NCI-H69 (cell line): Measurements from ENCODE around the gene ATXN7L1.
A peak's percentile ranks its signal among the peaks of the same experiment; 100 is the strongest.
"Not testable (repeated sequence)": the region's sequence is repeated elsewhere in the genome, so short reads cannot be mapped to it uniquely, and the experiment has no call there.

Experiments
- DNase-seq: peaks from one replicate; lab custom pipeline; 2025; lab: John Stamatoyannopoulos, UW

The ATXN7L1 gene

DNA sequence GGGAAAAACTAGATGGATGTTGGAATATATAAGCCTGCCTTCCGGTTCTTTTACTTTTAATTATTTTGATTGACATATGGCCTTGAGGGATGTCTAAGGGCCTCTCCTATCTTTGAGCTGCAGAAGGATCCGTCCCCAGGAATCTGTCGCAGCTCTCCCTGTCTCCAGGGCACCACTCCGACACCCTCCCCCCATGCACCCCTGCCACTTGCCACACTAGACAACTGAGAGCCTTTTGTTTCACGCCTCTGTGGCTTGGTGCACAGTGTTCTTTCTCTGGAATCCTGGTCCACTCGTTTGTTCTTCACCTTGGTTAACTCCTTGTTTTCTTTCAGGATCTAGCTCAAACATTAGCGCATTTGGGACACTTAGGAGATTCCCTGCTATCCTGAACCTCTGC lies 171.0 kb downstream of the ATXN7L1 start:
- no peak for DNase-seq

DNA sequence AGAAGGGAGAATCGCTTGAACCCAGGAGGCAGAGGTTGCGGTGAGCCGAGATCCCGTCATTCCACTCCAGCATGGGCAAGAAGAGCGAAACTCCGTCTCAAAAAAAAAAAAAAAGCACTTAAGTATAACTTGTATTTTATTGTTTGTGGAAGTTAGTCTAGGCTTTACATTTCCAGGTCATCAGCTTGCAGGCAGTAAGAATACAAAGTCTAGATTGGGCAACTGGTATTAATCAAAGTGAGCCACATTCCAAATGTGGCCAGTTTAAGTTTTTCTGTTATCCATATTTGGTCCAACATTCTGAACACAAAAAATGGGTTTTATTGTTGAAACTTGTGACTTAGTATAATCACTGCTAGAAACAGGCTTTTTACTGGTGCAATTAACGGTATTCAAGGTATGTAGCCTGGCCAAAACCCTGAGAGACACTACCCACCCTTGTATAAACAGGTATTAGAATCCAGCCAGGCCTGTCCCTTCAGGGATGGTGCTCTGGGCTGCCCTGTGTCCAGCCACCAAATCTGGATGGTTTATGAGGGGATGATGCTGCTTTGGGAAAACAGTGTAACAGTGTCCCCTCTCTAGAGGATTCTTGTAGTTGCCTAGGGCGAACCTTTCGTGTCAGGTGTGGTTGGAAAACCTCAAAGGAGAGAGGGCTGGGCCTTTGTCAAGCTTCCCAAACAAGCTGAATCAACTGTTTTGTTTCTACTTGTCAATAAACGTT lies 173.0 kb downstream of the ATXN7L1 start:
- no peak for DNase-seq

DNA sequence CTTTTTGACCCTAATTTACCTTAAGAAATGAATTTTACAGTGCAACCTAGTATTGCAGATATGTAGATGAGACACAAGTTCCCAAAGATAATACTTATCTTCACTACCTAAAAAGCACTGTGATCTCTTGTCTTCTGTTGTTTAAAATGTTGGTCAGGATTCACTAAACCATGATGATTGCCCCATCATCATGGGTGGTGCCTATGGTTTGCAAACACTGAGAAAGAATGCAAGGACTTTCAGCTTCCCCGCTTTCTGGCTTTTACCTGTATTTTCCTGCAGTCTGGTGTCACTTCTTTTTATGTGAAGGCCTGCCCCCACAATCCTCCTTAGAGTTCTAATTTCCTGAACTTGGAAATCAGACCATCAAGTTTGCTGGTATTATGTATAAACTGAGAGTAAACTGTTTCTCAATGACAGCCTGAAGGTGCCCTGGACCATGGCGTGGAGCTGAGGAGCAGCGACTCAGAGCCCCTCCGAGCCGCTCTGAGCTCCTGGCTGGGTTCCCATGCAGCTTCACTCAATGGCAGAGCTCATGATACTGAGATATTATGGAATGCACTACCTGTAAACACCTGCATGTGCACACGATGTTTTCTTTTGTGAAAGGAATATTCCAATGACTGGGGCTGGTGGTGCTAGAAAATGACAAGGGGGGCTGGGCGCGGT lies 176.7 kb downstream of the ATXN7L1 start:
- no peak for DNase-seq

DNA sequence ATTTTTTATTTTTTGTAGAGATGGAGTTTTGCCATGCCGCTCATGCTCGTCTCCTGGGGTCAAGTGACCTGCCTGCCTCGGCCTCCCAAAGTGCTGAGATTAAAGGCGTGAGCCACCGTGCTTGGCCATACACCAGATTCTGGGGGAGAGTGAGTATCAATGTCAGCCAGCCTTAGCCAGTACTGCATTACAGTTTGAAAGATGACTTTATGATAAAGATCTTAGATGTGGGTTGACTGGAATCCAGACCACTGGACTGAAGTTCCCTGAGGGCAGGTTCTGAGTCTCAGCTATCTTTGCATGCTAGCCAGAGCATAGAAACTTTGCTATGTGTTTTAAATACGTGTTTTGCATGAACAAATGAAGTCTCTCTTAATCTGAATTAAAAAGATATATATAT lies 177.9 kb downstream of the ATXN7L1 start:
- no peak for DNase-seq

DNA sequence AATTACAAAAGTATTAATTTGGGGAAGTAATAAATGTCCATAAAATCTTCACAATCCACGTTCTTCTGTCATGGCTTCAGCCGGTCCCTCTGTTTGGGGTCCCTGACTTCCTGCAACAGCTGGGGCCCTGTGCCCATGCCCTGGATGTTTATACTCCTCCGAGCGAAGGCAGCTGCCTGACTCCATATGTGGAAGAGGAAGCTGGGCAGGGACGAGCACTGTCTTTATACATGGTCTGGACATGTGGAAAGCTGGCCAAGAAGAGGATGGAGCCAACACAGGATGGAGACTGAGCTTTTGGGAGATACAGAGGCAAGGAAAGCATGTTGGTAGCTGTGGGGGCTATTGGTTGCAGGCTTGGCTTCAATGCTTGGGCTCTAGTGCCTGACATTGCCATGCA lies 178.6 kb downstream of the ATXN7L1 start:
- no peak for DNase-seq

DNA sequence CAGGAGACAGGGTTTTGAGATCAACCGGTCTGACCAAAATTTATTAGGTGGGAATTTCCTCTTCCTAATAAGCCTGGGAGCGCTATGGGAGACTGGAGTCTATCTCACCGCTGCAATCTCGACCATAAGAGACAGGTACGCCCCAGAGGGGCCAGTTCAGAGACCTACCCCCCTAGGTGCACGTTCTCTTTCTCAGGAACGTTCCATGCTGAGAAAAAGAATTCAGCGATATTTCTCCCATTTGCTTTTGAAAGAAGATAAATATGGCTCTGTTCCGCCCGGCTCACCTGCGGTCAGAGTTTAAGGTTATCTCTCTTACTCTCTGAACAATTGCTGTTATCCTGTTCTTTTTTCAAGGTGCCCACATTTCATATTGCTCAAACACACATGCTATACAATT lies 179.2 kb downstream of the ATXN7L1 start:
- DNase-seq = not testable (repeated sequence)

DNA sequence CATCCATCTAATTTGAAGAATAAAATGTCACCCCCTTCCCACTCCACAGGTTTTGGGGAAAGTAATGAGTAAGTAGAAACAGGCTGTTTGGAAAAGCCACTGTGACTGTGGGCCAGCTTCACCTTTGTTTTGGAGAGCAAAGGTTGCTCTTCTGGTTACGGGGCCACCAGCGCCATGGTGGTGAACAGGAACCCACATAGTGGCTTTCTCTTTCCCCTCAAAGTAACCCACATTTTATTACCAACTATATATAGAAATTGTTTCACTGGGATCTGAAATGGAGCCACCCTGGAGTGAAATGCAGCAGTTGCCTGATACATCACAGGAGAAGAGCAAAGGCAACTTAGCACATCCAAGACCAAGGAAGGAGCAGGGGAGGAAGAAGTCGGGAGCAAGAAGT lies 182.8 kb downstream of the ATXN7L1 start:
- DNase-seq = no peak

DNA sequence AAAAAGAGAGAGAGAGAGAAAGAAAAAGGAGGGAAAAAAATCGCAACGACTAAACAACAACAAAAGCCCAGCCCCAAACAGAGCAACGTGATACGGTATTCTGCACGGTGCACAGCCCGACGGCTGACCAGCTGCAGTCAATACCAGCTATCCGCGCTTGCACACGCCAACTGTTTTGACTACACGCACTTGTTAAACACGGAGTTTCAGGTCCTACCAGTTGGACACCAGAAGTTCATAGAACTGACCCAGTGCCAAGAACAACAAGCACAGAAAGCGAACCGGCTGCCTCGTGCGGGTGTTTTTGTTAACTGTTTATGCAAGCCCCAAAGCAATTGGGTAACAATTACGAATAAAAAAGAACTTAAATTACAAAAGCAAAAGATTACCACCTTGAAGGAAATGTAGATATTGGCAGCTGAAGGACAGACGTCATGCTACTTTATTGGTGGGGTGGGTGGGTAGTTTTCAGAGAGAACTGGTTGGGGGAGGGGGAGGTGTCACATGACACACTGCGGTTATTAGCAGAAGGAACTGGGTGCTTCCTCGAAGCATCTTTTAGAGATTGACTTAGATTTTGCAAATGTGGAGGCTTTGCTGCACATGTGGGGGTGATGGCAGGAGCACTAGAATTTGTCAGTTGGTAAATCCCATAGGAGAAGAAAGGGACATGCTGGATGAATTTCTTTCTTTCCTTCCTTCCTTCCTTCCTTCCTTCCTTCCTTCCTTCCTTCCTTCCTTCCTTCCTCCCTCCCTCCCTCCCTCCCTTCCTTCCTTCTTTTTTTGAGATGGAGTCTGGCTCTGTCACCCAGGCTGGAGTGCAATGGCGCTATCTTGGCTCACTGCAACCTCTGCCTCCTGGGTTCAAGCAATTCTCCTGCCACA lies 184.5 kb downstream of the ATXN7L1 start:
- peak; percentile 81 for DNase-seq

DNA sequence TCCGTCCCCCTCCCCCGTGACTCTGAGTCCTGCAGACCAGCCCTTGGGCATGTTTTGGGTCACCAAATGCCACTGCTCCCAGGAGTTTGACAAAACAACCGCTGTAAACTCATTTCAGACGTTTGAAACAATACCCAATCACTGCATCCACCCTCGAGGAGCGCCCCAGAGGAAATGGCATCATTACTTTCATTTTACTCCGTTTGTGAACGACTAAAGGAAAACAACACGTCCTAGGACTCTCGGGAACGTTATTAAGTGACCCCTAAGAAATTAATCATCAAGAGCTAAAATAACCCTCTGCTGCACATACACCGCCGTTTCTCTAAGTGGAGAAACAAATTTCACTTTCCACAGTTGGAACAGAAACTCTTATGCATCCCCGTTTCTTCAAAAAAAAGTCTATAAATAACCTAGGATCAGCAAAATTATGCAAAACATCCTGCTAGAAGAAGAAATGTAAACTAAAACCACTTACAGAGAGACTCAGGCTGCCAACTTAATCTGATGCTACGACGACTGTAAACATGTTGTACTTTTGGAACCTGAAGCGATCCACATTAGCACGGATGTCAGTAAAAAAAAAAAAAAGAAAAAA lies 185.2 kb downstream of the ATXN7L1 start:
- no peak for DNase-seq

DNA sequence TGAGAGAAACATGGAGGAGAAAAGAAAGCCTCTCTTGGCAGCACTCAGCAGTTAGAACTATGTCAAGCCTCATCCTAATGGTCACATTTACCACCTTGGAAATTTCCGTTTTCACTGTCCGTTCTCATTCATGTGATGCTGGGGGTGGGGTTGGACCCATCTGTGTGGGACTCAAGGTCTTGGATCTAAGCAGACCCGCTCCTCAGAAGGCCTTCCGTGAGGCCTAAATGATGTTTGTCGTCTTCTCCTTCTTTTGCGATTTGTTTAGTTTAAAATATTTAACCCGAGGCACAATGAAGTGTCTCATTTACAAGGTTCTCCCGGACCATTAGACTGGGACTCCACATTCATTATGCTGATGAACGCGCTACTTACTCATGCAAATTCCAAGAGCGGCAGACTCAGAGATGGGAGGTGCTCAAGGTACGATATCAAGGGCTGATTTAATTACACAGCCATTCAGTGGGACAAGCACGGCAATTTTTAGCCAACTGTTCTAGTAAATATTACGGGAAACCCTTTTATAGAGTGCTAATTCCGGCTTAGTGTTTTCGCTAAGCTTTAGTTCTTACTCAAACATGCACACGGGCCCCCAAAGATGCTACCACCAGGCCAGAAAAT lies 186.0 kb downstream of the ATXN7L1 start:
- DNase-seq = no peak

DNA sequence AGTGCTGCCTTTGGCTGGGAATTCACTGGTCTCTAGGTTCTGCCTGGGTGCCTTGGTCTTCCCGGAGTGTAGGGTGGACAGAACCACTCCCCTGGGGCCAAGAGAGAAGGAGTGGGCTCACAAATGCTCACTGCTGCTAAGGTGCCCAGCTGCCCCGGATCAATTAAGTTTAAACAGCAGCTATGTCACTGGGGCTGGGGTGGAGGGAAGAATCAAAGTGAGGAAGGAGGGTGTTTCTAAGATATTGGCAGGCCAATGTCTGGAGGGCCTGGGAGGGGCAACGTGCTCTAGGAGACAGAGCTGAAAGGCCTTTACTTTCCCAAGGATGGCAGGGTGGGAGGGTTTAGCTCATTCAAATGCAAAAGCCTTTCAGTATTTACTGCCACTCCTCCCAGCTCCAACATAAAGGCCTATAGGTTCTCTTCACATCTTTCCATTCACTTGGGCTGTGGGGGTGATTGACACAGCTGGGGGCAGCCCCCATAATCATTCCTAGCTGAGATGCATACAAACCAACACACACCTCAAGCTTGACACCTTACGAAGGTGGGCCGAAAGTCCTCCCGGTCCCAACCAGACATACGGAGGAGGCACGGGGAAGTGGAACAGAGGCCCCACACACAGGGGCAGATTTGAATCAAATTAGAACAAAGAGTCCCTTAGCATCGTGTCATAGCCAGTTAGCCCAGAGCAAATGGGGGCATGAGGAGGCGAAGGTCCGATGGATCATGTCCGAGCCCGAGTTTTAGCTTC lies 187.2 kb downstream of the ATXN7L1 start:
- DNase-seq = peak; percentile 11

DNA sequence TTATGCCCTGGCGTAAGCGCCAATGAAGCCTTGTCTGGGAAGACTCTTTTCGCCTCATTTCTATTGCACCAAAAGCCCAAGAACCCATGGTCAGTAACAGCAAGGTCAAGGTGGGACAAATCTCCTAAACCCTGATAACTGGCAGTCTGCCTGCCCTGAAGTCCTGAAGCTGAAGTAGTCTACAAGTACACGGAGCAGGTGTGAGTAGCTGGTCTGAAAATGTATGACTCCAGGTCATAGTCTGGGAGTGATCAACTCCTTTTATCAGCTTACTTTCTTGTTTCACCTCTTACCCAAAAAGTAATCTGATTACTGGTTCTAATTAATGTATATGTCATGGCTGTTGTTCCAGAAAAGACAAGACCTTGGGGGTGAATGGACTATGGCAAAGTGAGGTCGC lies 187.8 kb downstream of the ATXN7L1 start:
- no peak for DNase-seq

DNA sequence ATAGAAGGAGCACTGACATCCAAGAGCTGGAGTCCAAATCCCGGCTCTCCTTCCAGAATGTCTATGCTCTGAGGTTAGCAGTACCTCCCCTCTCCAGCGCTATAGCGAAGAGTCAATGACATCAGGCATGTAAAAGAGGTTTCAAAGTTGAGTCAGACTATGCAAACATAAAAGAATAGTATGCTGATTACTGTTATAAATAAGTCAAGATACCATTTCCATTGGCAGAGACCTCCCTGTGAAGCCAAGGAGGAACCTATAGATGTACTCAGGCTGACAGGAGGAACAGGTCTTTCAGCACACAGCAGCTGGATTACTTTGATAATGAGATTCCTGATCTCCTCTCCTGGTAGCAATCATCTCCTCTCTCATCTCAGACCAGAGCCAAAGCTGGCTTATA lies 191.2 kb downstream of the ATXN7L1 start:
- peak; percentile 19 for DNase-seq

DNA sequence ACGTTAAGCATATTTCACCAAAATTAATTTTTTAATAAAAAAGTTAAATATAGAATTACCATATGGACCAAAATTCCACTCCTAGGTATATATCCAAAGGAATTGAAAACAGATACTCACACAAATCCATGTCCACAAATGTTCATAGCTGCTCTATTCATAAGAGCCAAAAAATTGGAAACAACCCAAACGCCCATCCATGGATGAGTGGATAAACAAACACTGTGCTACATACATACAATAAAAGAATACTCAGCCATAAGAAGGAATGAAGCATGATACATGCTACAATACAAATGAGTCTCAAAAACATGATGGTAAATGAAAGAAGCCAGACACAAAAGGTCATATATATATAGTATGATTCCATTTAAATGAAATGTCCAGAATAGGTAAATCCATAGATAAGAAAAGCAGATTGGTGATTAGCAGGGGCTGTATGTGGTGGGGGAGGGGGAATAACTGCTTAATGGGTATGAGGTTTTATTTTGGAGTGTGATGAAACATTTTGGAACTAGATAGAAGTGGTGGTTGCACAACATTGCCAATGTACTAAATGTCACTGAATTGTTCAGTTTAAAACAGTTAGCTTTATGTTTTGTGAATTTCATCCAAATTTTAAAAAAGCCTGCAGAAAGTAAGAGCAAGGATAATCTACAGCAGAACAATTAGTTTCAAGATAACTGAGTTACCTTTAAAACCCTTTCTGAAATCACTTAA lies 193.9 kb downstream of the ATXN7L1 start:
- peak; percentile 92 for DNase-seq

DNA sequence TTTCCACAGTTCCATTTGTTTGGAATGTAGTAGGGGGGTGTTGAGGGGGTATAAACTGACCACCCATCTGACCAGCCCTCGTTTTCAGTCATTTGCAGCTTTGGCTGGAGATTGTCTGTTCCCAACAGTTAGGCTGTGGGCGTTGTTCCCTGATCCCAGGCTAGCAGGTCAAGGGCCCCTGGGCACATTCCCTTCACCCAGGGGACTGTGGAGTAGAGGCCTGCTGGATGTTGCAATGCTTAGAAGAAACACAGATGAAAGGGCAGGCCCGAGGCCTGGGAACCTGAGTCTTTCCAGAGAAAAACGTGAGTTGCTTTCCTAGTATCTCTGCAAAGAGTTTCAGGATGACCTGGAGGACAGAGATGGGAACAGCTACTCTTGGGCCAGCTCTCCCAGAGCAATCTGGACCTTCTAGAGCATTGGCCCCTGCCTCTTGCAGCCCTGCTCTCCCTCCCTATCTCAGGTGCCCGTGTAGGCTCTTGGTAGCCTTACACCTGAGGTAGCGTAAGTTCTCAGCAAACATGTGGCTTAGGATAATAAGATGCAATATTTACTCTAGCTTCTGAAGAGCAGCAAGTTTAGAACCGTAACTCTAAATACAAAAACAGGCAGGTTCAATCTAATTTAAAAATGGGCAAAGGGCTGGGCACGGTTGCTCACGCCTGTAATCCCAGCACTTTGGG lies 195.8 kb downstream of the ATXN7L1 start:
- no peak for DNase-seq

DNA sequence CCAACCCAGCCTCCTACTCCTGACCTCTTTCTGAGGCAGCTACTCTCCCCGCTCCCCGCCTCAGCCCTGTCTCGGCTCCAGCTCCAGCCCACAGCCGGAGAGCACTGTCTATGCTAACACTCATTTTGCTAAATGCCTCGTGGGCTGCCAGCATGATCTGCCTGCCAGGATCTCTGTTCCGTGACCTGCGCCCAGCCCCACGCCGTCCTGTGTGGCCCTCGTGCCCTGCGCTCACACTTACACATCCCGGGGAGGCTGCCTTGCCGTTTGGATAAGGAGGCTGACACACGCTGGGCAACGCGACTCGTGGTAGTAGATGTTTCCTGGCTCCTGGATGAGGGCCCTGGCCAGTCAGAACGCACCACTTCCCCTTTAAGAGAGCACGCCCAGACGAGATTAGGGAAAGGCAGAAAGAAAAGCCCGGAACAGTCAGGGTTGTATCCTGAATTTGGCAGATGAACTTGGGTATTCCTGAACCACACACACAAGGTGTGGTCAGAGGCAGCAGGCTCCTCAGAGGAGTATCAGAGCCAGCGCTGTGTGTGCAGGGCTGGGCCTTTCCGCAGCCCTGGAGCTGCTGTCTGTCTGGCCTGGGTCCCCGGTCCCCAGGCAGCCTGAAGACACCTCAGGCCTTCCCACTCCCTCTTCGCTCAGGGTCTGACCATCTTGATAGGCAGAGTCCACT lies 197.4 kb downstream of the ATXN7L1 start:
- DNase-seq = no peak

DNA sequence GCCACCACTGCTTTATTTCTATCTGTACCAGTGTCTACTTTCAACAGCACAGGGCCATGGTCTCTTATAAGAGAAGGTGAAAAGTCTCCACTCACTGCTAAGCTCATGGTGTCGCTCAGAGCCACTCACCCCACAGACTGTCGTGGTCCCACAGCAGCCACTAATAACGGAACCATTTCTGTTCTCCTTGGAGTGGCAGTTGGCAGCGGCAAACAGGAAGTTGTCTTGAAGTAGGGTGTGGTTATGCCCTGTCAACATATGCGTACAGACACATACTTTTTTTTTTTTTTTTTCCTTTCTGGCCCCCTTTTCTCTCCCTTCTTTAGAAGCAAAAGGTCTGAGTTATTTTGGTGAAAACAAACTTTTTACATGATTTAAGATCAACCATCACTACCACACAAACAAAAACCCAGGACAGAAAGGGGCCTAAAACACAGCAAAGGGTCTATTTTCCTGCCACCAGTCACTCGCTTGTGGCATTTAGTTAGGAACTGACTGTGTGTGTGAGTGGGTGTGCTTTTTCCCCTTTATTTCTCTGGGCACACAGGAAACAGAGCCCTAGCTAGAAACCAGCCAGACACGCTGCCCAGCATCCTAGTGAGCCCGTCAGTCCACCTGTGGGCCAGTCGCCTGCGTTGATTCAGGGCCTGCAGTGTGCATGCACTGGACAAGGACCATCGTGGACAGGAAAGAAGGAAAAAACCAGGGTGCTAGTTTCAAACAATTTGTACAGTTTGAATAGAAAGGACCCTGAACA lies 198.4 kb downstream of the ATXN7L1 start:
- peak; percentile 30 for DNase-seq

DNA sequence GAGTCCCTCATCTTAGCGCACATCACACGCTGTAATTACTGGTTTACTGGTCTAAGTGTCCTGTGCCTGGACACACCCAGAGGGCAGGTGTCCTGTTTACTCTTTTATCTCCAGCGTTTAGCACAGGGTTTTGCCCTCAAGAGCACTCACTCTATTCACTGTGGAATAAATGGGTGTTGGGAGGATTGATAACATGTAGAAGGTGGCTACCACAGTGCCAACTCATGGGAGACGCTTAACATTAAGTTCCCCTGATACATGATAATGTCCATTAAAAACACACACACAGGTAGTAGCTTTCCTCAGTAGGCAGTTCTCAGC lies 199.0 kb downstream of the ATXN7L1 start:
- peak; percentile 71 for DNase-seq

DNA sequence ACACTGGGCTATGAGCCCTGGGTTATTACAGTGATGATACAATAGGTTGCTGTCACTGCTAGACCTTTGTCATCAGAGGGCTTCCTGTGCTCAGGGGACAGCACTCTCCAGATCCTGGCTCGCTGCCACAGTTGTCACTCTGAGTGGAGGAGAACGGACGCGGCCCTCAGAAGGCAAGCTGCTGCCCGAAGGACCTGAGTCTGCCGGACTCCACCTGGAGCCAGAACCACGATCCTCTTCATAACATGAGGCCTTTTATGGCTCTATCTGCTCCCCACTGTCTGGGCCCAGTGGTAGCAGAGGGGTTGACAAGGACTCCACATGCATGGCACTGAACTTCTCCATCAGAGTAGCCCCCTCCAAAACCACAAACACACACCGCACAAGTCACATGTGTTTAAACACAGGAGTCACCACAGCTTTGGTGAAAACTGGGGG lies 200.4 kb downstream of the ATXN7L1 start:
- peak; percentile 43 for DNase-seq
